Ovary (tissue), 9 donors: ENCODE results near the gene SLAMF9. TPM values are rescaled to one million over a fixed set of nuclear protein-coding genes. Genes with fewer than 3 reads are reported as not detected.

Experiments used
- DNase-seq, 5 donors: peaks; one replicate each; pipeline ENCODE4 v3.0.0-alpha.2; 2019 to 2020
- H3K27ac ChIP-seq, 2 donors: fragments of 200-600 bp; one replicate each; pipeline versions ENCODE4 v1.5.1 to v1.8.0; 2019 to 2022
- H3K27me3 ChIP-seq: fragments of 200-600 bp; one replicate; pipeline ENCODE4 v1.8.0; 2022
- H3K36me3 ChIP-seq: fragments of 200-600 bp; sonication (generic); one replicate; pipeline ENCODE4 v1.5.1; 2019
- H3K4me1 ChIP-seq: one replicate; pipeline ENCODE4 v1.8.1; 2013; ENCODE audit warnings: mild to moderate bottlenecking, moderate library complexity; ENCODE audit not compliant: insufficient read depth
- H3K4me3 ChIP-seq: fragments of 200-600 bp; sonication (generic); one replicate; pipeline ENCODE4 v1.5.1; 2017
- H3K9me3 ChIP-seq, 2 donors: fragments of 200-600 bp in 1 of 2; sonication (generic) in 1 of 2; one replicate each; pipeline versions ENCODE4 v1.5.1 to v1.8.1; 2013 to 2019; ENCODE audit warnings: mild to moderate bottlenecking in 1 of 2, moderate library complexity in 1 of 2
- EP300 ChIP-seq: sonication (generic); formaldehyde crosslinking; IDR thresholded peaks from one replicate; pipeline ENCODE4 v1.6.1; 2017; ENCODE audit warnings: antibody characterized with exemption
- POLR2A ChIP-seq: fragments of 450-650 bp; IDR thresholded peaks from one replicate; pipeline ENCODE4 v1.6.1; 2017; ENCODE audit warnings: antibody characterized with exemption, mild to moderate bottlenecking, moderate library complexity
- WGBS, 3 donors: extraction: QIAGEN DNeasy Blood & Tissue Kit in 1 of 3; methylation state at CpG; one replicate each; pipeline versions ENCODE4 v1.1.5 to v1.1.7; 2013 to 2017; 5-methylcytosine and 5-hydroxymethylcytosine counted together
- intact Hi-C, 4 donors: fragments of 100-400 bp; cut with DNase I; formaldehyde crosslinking; loops; one replicate each; pipeline versions ENCODE4 v1.11.0 to v1.15.1; 2022 to 2023
- polyA plus RNA-seq, 2 donors: library from polyadenylated mRNA; stranded (reverse); fragments of 200-250 nt in 1 of 2; fragments of 350-450 nt in 1 of 2; fragmentation: Illumina TruSeq in 1 of 2; extraction: RNeasy Lipid Tissue Mini Kit (QIAGEN cat#74804) in 1 of 2; gene quantifications; one replicate each; pipeline ENCODE4 v1.2.3, GENCODE V29; 2013 to 2014
- total RNA-seq, 7 donors: library from RNA; depleted of rRNA in 2 of 7; stranded (reverse); fragments of >200 nt in 2 of 7; fragmentation: NEBNext Ultra II Directional in 3 of 7; extraction: Animal tissue kit (Norgen Biotek cat#: 25700) in 3 of 7; gene quantifications; one replicate each; pipeline versions ENCODE4 v1.1.0 to v1.2.4, GENCODE V29; 2016 to 2023
- TF ChIP-seq, protein P1 (sequence below), 3 donors: fragments of 450-650 bp in 2 of 3; fragments of 200-600 bp in 1 of 3; IDR thresholded peaks; one replicate each; pipeline versions ENCODE4 v1.5.1 to v1.8.0; 2016 to 2022; ENCODE audit warnings: antibody characterized with exemption in 3 of 3, mild to moderate bottlenecking in 1 of 3
- donor health status: DM: no; HTN: no; CAD: no; lungs with moderate emphysema.
- donor health status: DM: no; HTN: no; CAD: no.
- donor health status: Bipolar disorder and iron deficiency.
- donor health status: DM: yes; HTN: yes; CAD: no.
- donor health status: DM: no; HTN: no; CAD: no.
- donor health status: DM: yes; HTN: yes; CAD: no.

SLAMF9 gene
- total and polyA plus RNA-seq, 9 donors: not detected

DNA sequence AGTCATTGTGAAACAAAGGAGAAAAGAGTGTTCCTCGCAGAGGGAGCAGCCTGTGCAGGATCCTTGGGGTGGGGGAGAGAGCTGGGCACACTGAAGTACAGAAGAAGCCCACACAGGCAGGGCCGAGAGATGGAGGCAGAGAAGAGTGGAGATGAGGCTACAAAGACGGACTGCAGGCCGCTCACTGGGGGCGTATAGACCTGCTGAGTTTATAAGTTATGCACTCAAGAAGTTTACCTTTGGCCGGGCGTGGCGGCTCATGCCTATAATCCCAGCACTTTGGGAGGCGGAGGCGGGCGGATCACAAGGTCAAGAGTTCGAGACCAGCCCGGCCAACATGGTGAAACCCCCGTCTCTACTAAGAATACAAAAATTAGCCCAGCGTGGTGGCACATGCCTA lies 7.6 kb upstream of the SLAMF9 start:
- intact Hi-C loops: no loop called here
- WGBS, 3 donors: 81 to 88% (median 86%) methylated on average over 15 of the region's 15 CpGs

GRCh38 chr1:159960721-159961381 lies 6.8 kb upstream of the SLAMF9 start:
- H3K4me1 ChIP-seq: no peaks in the 10 kb centered on the region
- no peaks in the 10 kb centered on the region for H3K27me3 ChIP-seq
- peak in 1 of 5 donors; percentile 61 for DNase-seq
- no peak overlapping the region for H3K4me3 ChIP-seq
- H3K9me3 ChIP-seq: no peaks in the 10 kb centered on the region
- H3K36me3 ChIP-seq: no peaks in the 10 kb centered on the region
- H3K27ac ChIP-seq: no peak overlapping the region
- WGBS, 3 donors: 10 to 22% (median 17%) methylated on average over 5 of the region's 5 CpGs
- intact Hi-C loops: no loop called here
- TF ChIP-seq POLR2A: no peak
- no peak for TF ChIP-seq EP300

More for the DNA sequence above, 7.6 kb upstream of the SLAMF9 start:
- no peak overlapping the region for H3K4me3 ChIP-seq
- TF ChIP-seq EP300 (no peak), POLR2A (no peak)
- TF ChIP-seq, protein P1, sequence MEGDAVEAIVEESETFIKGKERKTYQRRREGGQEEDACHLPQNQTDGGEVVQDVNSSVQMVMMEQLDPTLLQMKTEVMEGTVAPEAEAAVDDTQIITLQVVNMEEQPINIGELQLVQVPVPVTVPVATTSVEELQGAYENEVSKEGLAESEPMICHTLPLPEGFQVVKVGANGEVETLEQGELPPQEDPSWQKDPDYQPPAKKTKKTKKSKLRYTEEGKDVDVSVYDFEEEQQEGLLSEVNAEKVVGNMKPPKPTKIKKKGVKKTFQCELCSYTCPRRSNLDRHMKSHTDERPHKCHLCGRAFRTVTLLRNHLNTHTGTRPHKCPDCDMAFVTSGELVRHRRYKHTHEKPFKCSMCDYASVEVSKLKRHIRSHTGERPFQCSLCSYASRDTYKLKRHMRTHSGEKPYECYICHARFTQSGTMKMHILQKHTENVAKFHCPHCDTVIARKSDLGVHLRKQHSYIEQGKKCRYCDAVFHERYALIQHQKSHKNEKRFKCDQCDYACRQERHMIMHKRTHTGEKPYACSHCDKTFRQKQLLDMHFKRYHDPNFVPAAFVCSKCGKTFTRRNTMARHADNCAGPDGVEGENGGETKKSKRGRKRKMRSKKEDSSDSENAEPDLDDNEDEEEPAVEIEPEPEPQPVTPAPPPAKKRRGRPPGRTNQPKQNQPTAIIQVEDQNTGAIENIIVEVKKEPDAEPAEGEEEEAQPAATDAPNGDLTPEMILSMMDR (IDR thresholded peaks at IDR 0.05): no peak
- no peaks in the 10 kb centered on the region for H3K36me3 ChIP-seq
- DNase-seq: no peak
- H3K27ac ChIP-seq: no peak overlapping the region
- H3K4me1 ChIP-seq: no peaks in the 10 kb centered on the region
- H3K9me3 ChIP-seq: no peaks in the 10 kb centered on the region
- H3K27me3 ChIP-seq: no peaks in the 10 kb centered on the region

GRCh38 chr1:159959451-159959850 lies 5.4 kb upstream of the SLAMF9 start:
- WGBS, 3 donors: 63 to 78% (median 66%) methylated on average over 4 of the region's 4 CpGs
- no peak overlapping the region for H3K27ac ChIP-seq

GRCh38 chr1:159958719-159959380 lies 4.8 kb upstream of the SLAMF9 start:
- no peaks in the 10 kb centered on the region for H3K27me3 ChIP-seq
- no peaks in the 10 kb centered on the region for H3K4me1 ChIP-seq
- TF ChIP-seq, protein P1 (IDR thresholded peaks at IDR 0.05): no peak
- no peak for TF ChIP-seq EP300
- no peak for TF ChIP-seq POLR2A
- intact Hi-C loops: no loop called here
- no peaks in the 10 kb centered on the region for H3K9me3 ChIP-seq
- no peak overlapping the region for H3K4me3 ChIP-seq
- H3K36me3 ChIP-seq: no peaks in the 10 kb centered on the region
- DNase-seq: no peak
- WGBS, 3 donors: 59 to 67% (median 61%) methylated on average over 3 of the region's 3 CpGs
- H3K27ac ChIP-seq: no peak overlapping the region

More at GRCh38 chr1:159959451-159959850, 5.4 kb upstream of the SLAMF9 start:
- intact Hi-C loops: no loop called here
- no peak overlapping the region for H3K4me3 ChIP-seq
- DNase-seq: no peak
- H3K36me3 ChIP-seq: no peaks in the 10 kb centered on the region
- no peaks in the 10 kb centered on the region for H3K4me1 ChIP-seq
- no peaks in the 10 kb centered on the region for H3K9me3 ChIP-seq
- H3K27me3 ChIP-seq: no peaks in the 10 kb centered on the region
- TF ChIP-seq POLR2A (no peak), EP300 (no peak)
- TF ChIP-seq, protein P1 (IDR thresholded peaks at IDR 0.05): no peak

DNA sequence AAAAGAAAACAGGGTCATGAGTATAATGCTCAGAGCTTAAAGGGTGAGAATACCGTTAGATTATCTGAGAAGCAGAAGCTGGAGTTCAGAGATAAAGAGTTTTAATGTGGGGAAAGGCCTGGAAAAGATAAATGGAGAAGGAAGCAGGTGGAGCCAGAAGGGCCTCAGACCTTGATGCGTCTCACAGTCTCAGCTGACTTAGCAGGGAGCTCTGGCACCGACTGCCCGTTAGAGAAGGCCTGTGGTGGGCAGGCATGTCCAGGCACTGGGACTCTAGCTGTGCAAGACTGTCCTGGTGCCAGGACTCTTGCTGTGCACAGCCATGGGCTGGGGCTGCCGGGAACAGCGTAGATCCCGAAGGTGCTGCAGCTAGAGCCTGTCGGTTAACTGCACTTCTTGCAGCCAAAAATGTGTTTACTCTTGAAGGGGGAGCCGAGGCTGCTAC lies 3.8 kb upstream of the SLAMF9 start:
- Histone ChIP-seq H3K27me3 (no peaks in the 10 kb centered on the region), H3K4me3 (no peak overlapping the region)

More for the DNA sequence above, 3.8 kb upstream of the SLAMF9 start:
- H3K4me1 ChIP-seq: no peaks in the 10 kb centered on the region
- TF ChIP-seq EP300: no peak
- no peak for TF ChIP-seq POLR2A
- TF ChIP-seq, protein P1 (IDR thresholded peaks at IDR 0.05): no peak
- no peak overlapping the region for H3K27ac ChIP-seq
- no peaks in the 10 kb centered on the region for H3K36me3 ChIP-seq
- no peaks in the 10 kb centered on the region for H3K9me3 ChIP-seq
- intact Hi-C loops: no loop called here
- no peak for DNase-seq
- WGBS, 3 donors: 41 to 50% (median 41%) methylated on average over 9 of the region's 9 CpGs
